Panc1 (cell line): ENCODE results near the gene MICA. TPM values are rescaled to one million over a fixed set of nuclear protein-coding genes. Genes with fewer than 3 reads are reported as not detected.
"Not testable (repeated sequence)": the region's sequence is repeated elsewhere in the genome, so short reads cannot be mapped to it uniquely, and the experiment has no call there.

ENCODE experiments used
- ATAC-seq: fragments of 200-7000 bp; cut with Tn5 transposase; 2 replicates; pipeline ENCODE4 v1.9.1; 2020; ENCODE audit warnings: mild to moderate bottlenecking, moderate library complexity
- BruUV-seq: library from RNA; stranded (reverse); fragments of 400-500 nt; replicated peaks from 2 replicates; lab custom pipeline; 2021; lab: Mats Ljungman, UMichigan
- CTCF ChIA-PET: fragments of 300-600 bp; sonication (Branson Sonifier 250); formaldehyde crosslinking; loops from one replicate; lab custom pipeline; 2022; ENCODE audit warnings: antibody characterized with exemption; lab: Charles Lee
- POLR2A ChIA-PET: fragments of 300-600 bp; sonication (Branson Sonifier 250); formaldehyde crosslinking; loops from one replicate; lab custom pipeline; 2022; ENCODE audit warnings: antibody characterized with exemption; lab: Charles Lee
- DNase-seq: peaks from one replicate; pipeline ENCODE4 v3.0.0-alpha.2; 2010; ENCODE audit warnings: low read depth, low spot score
- H3K27ac ChIP-seq: 2 replicates; pipeline ENCODE4 v1.5.1; 2011; ENCODE audit warnings: mild to moderate bottlenecking, low read length, inconsistent platforms
- H3K27me3 ChIP-seq: fragments of 200-500 bp; sonication (Bioruptor generic); 2 replicates; pipeline ENCODE4 v1.6.0; 2014; ENCODE audit warnings: low read length, inconsistent platforms; ENCODE audit not compliant: control insufficient read depth, insufficient read depth
- H3K36me3 ChIP-seq: fragments of 200-500 bp; sonication (Bioruptor generic); 2 replicates; pipeline ENCODE4 v1.5.1; 2014; ENCODE audit warnings: inconsistent platforms, mild to moderate bottlenecking, low read length, moderate library complexity; ENCODE audit not compliant: control insufficient read depth, insufficient read depth
- H3K4me1 ChIP-seq: 2 replicates; pipeline ENCODE4 v1.5.1; 2011; ENCODE audit warnings: inconsistent platforms, mild to moderate bottlenecking, low read length, moderate library complexity; ENCODE audit not compliant: control insufficient read depth, insufficient read depth
- H3K4me3 ChIP-seq, 2 experiments: 2 replicates each; pipeline ENCODE4 v1.5.1; 2011 to 2012; ENCODE audit warnings: low read depth in 2 of 2, low read length in 2 of 2, mild to moderate bottlenecking in 2 of 2, inconsistent platforms in 1 of 2, moderate library complexity in 1 of 2
- H3K9me3 ChIP-seq: fragments of 200-500 bp; sonication (Bioruptor generic); 2 replicates; pipeline ENCODE4 v1.5.1; 2014; ENCODE audit warnings: low read depth, mild to moderate bottlenecking, inconsistent platforms, low read length, moderate library complexity; ENCODE audit not compliant: control insufficient read depth, insufficient read depth
- POLR2AphosphoS5 ChIP-seq: IDR thresholded peaks from 2 replicates; pipeline ENCODE4 v1.6.1; 2012; ENCODE audit warnings: mild to moderate bottlenecking, low read depth, low read length, moderate library complexity
- SIN3A ChIP-seq: IDR thresholded peaks from 2 replicates; pipeline ENCODE4 v1.6.1; 2012; ENCODE audit warnings: low read depth, mild to moderate bottlenecking, low read length, moderate library complexity, borderline replicate concordance; ENCODE audit not compliant: insufficient read depth
- TCF7L2 ChIP-seq: IDR thresholded peaks from 2 replicates; pipeline ENCODE4 v1.6.1; 2011; ENCODE audit warnings: mild to moderate bottlenecking, low read depth, low read length, inconsistent platforms
- in situ Hi-C: cut with HindIII; loops from 2 replicates; pipeline ENCODE4 v1.10.0; 2016; ENCODE audit warnings: low sequenced_read_pairs, low pct_unique_long_range_greater_than_20kb
- intact Hi-C: fragments of 100-400 bp; cut with micrococcal nuclease; formaldehyde crosslinking; loops from one replicate; pipeline ENCODE4 v1.10.0; 2022; ENCODE audit not compliant: unreplicated experiment
- total RNA-seq: library from RNA; stranded (reverse); gene quantifications from one replicate; pipeline ENCODE4 v1.2.1, GENCODE V29; 2021; ENCODE audit not compliant: unreplicated experiment
- TF ChIP-seq, protein P1 (sequence below): fragments of 450-650 bp; IDR thresholded peaks from 2 replicates; pipeline ENCODE4 v1.5.1; 2017; ENCODE audit warnings: mild to moderate bottlenecking
- TF ChIP-seq, protein P2 (sequence below), 2 experiments: IDR thresholded peaks; 2 replicates each; pipeline ENCODE4 v1.6.1; 2011 to 2012; ENCODE audit warnings: low read depth in 2 of 2, control low read depth in 1 of 2, low read length in 1 of 2, mild to moderate bottlenecking in 1 of 2, moderate library complexity in 1 of 2; ENCODE audit not compliant: insufficient read depth in 1 of 2

MICA gene
- total RNA-seq, 1 experiment from 2014 or later = 33.9 TPM

DNA sequence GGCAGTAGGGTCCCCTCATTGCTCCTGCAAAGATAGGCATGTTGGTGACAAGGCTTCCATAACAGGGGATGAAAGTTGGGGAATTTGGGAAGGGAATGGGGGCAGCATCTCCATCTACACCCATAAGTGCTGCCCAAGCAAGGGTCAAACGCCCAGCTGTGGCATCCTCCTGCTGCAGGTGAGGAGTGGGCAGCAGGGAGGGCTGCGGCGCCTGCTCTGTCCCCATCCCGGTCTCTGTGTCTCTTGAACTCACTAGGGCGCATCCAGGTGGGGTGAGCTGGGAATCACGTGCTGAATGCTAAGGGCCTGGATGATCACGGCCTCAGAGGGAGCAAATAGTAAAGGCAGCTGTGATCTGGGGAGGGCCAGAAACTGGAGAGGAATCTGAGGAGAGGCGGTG lies 9.1 kb downstream of the MICA start:
- Histone ChIP-seq H3K4me3 (no peak overlapping the region), H3K27me3 (no peaks in the 10 kb centered on the region), H3K9me3 (no peaks in the 10 kb centered on the region), H3K27ac (no peak overlapping the region), H3K4me1 (no peaks in the 10 kb centered on the region), H3K36me3 (peaks cover 7% of the 10 kb centered on the region)
- intact Hi-C loops = no loop called here
- POLR2A ChIA-PET = no interaction called here
- ATAC-seq (no peak), DNase-seq (no peak)
- in situ Hi-C loops = no loop called here
- TF ChIP-seq SIN3A (no peak), POLR2AphosphoS5 (no peak), TCF7L2 (no peak)
- TF ChIP-seq, protein P1, sequence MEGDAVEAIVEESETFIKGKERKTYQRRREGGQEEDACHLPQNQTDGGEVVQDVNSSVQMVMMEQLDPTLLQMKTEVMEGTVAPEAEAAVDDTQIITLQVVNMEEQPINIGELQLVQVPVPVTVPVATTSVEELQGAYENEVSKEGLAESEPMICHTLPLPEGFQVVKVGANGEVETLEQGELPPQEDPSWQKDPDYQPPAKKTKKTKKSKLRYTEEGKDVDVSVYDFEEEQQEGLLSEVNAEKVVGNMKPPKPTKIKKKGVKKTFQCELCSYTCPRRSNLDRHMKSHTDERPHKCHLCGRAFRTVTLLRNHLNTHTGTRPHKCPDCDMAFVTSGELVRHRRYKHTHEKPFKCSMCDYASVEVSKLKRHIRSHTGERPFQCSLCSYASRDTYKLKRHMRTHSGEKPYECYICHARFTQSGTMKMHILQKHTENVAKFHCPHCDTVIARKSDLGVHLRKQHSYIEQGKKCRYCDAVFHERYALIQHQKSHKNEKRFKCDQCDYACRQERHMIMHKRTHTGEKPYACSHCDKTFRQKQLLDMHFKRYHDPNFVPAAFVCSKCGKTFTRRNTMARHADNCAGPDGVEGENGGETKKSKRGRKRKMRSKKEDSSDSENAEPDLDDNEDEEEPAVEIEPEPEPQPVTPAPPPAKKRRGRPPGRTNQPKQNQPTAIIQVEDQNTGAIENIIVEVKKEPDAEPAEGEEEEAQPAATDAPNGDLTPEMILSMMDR = no peak
- TF ChIP-seq, protein P2, sequence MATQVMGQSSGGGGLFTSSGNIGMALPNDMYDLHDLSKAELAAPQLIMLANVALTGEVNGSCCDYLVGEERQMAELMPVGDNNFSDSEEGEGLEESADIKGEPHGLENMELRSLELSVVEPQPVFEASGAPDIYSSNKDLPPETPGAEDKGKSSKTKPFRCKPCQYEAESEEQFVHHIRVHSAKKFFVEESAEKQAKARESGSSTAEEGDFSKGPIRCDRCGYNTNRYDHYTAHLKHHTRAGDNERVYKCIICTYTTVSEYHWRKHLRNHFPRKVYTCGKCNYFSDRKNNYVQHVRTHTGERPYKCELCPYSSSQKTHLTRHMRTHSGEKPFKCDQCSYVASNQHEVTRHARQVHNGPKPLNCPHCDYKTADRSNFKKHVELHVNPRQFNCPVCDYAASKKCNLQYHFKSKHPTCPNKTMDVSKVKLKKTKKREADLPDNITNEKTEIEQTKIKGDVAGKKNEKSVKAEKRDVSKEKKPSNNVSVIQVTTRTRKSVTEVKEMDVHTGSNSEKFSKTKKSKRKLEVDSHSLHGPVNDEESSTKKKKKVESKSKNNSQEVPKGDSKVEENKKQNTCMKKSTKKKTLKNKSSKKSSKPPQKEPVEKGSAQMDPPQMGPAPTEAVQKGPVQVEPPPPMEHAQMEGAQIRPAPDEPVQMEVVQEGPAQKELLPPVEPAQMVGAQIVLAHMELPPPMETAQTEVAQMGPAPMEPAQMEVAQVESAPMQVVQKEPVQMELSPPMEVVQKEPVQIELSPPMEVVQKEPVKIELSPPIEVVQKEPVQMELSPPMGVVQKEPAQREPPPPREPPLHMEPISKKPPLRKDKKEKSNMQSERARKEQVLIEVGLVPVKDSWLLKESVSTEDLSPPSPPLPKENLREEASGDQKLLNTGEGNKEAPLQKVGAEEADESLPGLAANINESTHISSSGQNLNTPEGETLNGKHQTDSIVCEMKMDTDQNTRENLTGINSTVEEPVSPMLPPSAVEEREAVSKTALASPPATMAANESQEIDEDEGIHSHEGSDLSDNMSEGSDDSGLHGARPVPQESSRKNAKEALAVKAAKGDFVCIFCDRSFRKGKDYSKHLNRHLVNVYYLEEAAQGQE (IDR thresholded peaks at IDR 0.05; ENCODE audit: insufficient read depth in 1 of 2, low read depth in 2 of 2, low read length in 1 of 2) = no peak
- CTCF ChIA-PET = no interaction called here
- no TSS peak for BruUV-seq

DNA sequence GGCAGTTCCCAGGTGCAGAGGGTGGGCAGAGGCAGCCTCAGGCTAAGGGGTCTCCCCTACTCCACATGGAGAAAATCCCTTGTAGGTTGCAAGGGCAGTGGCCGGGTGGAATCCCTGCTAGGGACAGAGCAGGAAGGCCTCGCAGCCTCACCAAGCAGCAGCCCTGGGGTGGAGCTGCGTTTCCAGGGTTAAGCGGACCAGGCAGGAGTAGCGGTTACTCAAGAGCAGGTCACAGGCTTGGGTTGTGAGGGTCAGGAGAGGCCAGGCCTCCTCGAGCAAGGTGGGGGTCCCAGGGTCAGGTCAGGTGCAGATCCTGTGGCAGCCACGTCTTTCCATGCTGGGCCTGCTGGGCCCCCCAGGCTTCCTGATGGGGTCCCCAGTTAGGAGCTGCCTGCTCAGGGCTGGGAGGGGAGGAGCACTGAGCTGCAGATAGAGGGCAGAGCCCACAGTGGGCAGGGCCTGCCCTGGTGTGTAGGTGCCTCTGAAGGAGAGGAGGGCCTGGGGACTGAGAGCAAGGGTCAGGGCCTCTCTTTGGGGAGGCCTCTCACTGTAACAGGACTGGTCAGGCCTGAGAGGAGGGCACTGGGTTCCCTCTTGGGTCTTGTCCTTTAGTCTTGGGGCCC lies 10.9 kb downstream of the MICA start:
- H3K27ac ChIP-seq, H3K4me3 ChIP-seq, H3K36me3 ChIP-seq, BruUV-seq, DNase-seq, intact Hi-C loops, H3K27me3 ChIP-seq, H3K4me1 ChIP-seq, in situ Hi-C loops, H3K9me3 ChIP-seq, ATAC-seq, CTCF ChIA-PET, POLR2A ChIA-PET: not testable (repeated sequence)

DNA sequence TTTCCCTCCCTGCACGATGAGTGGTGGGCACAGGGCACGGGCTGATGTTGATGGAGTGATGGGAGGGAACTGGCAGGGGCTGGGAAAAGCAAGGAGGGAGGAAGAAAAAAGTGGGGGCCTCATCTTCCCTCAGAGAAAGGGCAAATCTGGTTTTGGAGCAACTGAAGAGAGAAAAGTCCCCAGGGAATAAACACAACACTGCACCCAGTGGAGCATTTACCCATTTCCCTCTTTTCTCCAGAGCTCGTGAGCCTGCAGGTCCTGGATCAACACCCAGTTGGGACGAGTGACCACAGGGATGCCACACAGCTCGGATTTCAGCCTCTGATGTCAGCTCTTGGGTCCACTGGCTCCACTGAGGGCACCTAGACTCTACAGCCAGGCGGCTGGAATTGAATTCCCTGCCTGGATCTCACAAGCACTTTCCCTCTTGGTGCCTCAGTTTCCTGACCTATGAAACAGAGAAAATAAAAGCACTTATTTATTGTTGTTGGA lies 11.4 kb downstream of the MICA start:
- Histone ChIP-seq H3K9me3 (no peaks in the 10 kb centered on the region), H3K27ac (no peak overlapping the region), H3K4me3 (no peak overlapping the region), H3K36me3 (peaks cover 7% of the 10 kb centered on the region), H3K27me3 (no peaks in the 10 kb centered on the region), H3K4me1 (no peaks in the 10 kb centered on the region)
- ChIA-PET CTCF (no interaction called here), POLR2A (no interaction called here)
- in situ Hi-C loops = no loop called here
- no peak for DNase-seq
- intact Hi-C loops = no loop called here
- TSS peak; percentile 51 for BruUV-seq
- ATAC-seq = no peak
- TF ChIP-seq, protein P2 (IDR thresholded peaks at IDR 0.05; ENCODE audit: insufficient read depth in 1 of 2, low read depth in 2 of 2, low read length in 1 of 2) = no peak
- TF ChIP-seq, protein P1 = no peak
- TF ChIP-seq TCF7L2 = no peak
- no peak for TF ChIP-seq POLR2AphosphoS5
- TF ChIP-seq SIN3A = no peak
